ENCODE results near the gene ADD3. TPM values are rescaled to one million over a fixed set of nuclear protein-coding genes. Genes with fewer than 3 reads are reported as not detected.
A peak's percentile ranks its signal among the peaks of the same experiment; 100 is the strongest.

The ADD3 gene
- total RNA-seq, 1 experiment from 2014 or later, result 59.9 TPM

- H4K5ac ChIP-seq (ENCODE audit: insufficient read length, low read depth, low read length), result no peak overlapping the region
- H3K36me3 Mint-ChIP-seq (ENCODE audit: insufficient read depth in 1 of 3, low read depth in 3 of 3), result peaks cover 0 to 1% (median 0%) of the 10 kb centered on the region in 3 experiments; a peak in 2 of 7 replicates
- H3K4me3 Mint-ChIP-seq, result no peak overlapping the region
- H2AK5ac ChIP-seq (ENCODE audit: insufficient read length, low read length), result no peak overlapping the region
- no peak overlapping the region for H3K4me2 ChIP-seq (ENCODE audit: insufficient read depth, insufficient read length, low read length)
- peak; percentile 64 for DNase-seq
- no peak overlapping the region for H2BK120ac ChIP-seq (ENCODE audit: low read depth, low read length, poor library complexity, severe bottlenecking)
- no peaks in the 10 kb centered on the region for H4K20me1 ChIP-seq (ENCODE audit: control insufficient read depth, insufficient read depth, insufficient read length)
- no peak overlapping the region for H3K4ac ChIP-seq (ENCODE audit: low read depth, low read length)
- H4K91ac ChIP-seq (ENCODE audit: insufficient read length, low read depth, low read length), result no peak overlapping the region
- no peaks in the 10 kb centered on the region for H3K79me2 ChIP-seq (ENCODE audit: insufficient read depth, low read length)
- WGBS (ENCODE audit: extremely low coverage, insufficient read length, low lambda C conversion rate), result no CpG with 5 or more reads among the region's 13 CpGs
- no peak overlapping the region for H2BK20ac ChIP-seq (ENCODE audit: low read depth, low read length, poor library complexity, severe bottlenecking)
- H3K27me3 Mint-ChIP-seq (ENCODE audit: low read depth), result peaks cover 100% of the 10 kb centered on the region
- no peak overlapping the region for H3K56ac ChIP-seq (ENCODE audit: insufficient read length, low read depth, low read length)
- no peak overlapping the region for H3K27ac ChIP-seq (ENCODE audit: insufficient read length, low read depth, low read length)
- H2BK15ac ChIP-seq (ENCODE audit: low read depth, low read length), result no peak overlapping the region
- no peak overlapping the region for H2AFZ ChIP-seq (ENCODE audit: low read length)
- no peak overlapping the region for H3K27ac Mint-ChIP-seq
- no peak overlapping the region for H3K14ac ChIP-seq (ENCODE audit: insufficient read depth, low read length)
- H3K18ac ChIP-seq (ENCODE audit: insufficient read length, low read depth, low read length), result no peak overlapping the region
- H2BK5ac ChIP-seq (ENCODE audit: insufficient read length, low read length), result no peak overlapping the region
- peak; percentile 20; the same call in 1 of the 3 replicates for TF ChIP-seq CTCF (conservative IDR thresholded peaks at IDR 0.05)
- no peak overlapping the region for H3K23ac ChIP-seq (ENCODE audit: insufficient read length, low read depth, low read length)
- no peak overlapping the region for H2BK12ac ChIP-seq (ENCODE audit: insufficient read length, low read depth, low read length)
- peaks cover 82% of the 10 kb centered on the region for H3K27me3 ChIP-seq (ENCODE audit: insufficient read depth, low read length)
- no peak overlapping the region for H4K8ac ChIP-seq (replicated peaks; ENCODE audit: insufficient read length, low read depth, low read length)
- no peaks in the 10 kb centered on the region for H3K79me1 ChIP-seq (ENCODE audit: insufficient read depth, low read depth, low read length, poor library complexity, severe bottlenecking)
- no peaks in the 10 kb centered on the region for H3K9me3 ChIP-seq (ENCODE audit: control insufficient read depth, low read depth, low read length)
- peaks cover 2% of the 10 kb centered on the region; the same call in 1 of the 2 replicates for H3K4me1 ChIP-seq (ENCODE audit: insufficient read depth, low read length)
- H3K9me3 Mint-ChIP-seq, result peaks cover 0 to 22% of the 10 kb centered on the region in 2 experiments; a peak in 3 of 5 replicates
- no peaks in the 10 kb centered on the region for H3K23me2 ChIP-seq (ENCODE audit: insufficient read length, low read depth, low read length, poor library complexity, severe bottlenecking)
- peaks cover 49 to 56% of the 10 kb centered on the region in 2 experiments for H3K4me1 Mint-ChIP-seq
- H3K9ac ChIP-seq (ENCODE audit: extremely low read depth, insufficient read length, low read length), result no peak overlapping the region
- no peak overlapping the region for H3T11ph ChIP-seq (ENCODE audit: low read length)
These were observed 162.6 kb downstream of the ADD3 start for GRCh38 chr10:110170142-110170971.

Data from H9 (cell line).